BJ (cell line): ENCODE results near the gene BCKDK. TPM values are rescaled to one million over a fixed set of nuclear protein-coding genes. Genes with fewer than 3 reads are reported as not detected.
A peak's percentile ranks its signal among the peaks of the same experiment; 100 is the strongest.

Experiments used
- CTCF ChIA-PET: fragments of 350-600 bp; formaldehyde crosslinking; extraction: SDS; loops from one replicate; lab custom pipeline; 2021; ENCODE audit warnings: antibody characterized with exemption, inconsistent platforms; lab: Yijun Ruan, JAX
- POLR2A ChIA-PET: fragments of 300-600 bp; sonication (Branson Sonifier 250); formaldehyde crosslinking; extraction: SDS; loops from one replicate; lab custom pipeline; 2021; ENCODE audit warnings: antibody characterized with exemption; lab: Charles Lee
- DNase-seq: peaks from one replicate; pipeline ENCODE4 v3.0.0-alpha.2; 2011; ENCODE audit warnings: low read depth
- H3K27me3 ChIP-seq: 2 replicates; pipeline ENCODE4 v1.6.0; 2011; ENCODE audit warnings: low read length; ENCODE audit not compliant: control insufficient read depth, insufficient read depth
- H3K36me3 ChIP-seq: 2 replicates; pipeline ENCODE4 v1.5.1; 2011; ENCODE audit warnings: low read length; ENCODE audit not compliant: control insufficient read depth, insufficient read depth
- H3K4me3 ChIP-seq: 2 replicates; pipeline ENCODE4 v1.5.1; 2011; ENCODE audit warnings: low read depth, mild to moderate bottlenecking, control low read depth, low read length
- polyA minus RNA-seq: library from RNA; depleted of rRNA, polyadenylated mRNA; stranded (reverse); fragments of >200 nt; gene quantifications from 2 replicates; pipeline ENCODE4 v1.2.3, GENCODE V29; 2011; rRNA and poly(A)+ RNA removed
- polyA plus RNA-seq: library from polyadenylated mRNA; depleted of rRNA; stranded (reverse); fragments of >200 nt; gene quantifications from 2 replicates; pipeline ENCODE4 v1.2.3, GENCODE V29; 2011; rRNA removed
- TF ChIP-seq, protein P1 (sequence below): IDR thresholded peaks from 2 replicates; pipeline ENCODE4 v1.5.1; 2011; ENCODE audit warnings: low read depth, mild to moderate bottlenecking, control low read depth, inconsistent platforms, low read length, moderate library complexity; ENCODE audit not compliant: insufficient read depth

The BCKDK gene
- polyA plus RNA-seq (31.0 and 56.0 TPM in 2 replicates), polyA minus RNA-seq (27.7 and 37.0 TPM in 2 replicates)

DNA sequence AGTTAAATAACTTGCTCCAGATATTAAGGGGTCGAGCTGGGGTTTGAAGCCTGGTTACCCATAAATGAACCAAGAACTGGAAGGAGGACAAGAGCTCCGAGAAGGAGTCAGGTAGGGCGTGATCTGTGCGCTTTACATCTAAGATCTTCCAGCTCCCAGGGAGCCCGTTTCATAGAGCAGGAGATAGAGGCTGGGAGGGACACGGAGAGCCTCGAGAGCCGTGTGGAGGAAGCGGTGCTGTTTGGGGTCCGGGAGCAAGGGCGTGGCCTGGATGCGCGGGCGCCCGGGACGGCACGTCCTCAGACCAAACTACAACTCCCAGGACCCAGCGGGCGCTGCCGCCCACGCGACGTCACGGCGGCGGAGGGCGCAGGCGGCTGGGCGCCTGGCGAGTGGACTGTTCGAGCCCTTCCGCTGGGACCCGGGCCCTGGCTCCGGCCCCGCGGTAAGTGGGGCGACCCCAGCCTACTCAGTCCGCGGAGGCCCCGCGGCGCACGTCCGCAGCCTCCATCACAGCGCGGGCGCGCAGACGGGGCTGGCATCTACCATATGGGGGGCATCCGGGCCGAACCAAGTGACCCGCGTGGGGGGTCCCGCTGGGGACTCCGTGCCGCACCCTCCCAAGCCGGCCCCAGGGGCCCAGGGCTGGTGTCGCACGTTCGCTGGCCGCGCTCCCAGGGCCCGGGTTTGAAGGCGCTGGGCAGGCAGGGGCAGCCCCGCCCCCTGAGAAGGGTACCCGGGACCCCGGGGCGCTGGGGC is at the start of gene BCKDK:
Gene BCKDK (plus strand): TSS at position 352 of the 759 bp plus-strand sequence. CDS start 838 bp downstream, outside the sequence.
- TF ChIP-seq, protein P1, sequence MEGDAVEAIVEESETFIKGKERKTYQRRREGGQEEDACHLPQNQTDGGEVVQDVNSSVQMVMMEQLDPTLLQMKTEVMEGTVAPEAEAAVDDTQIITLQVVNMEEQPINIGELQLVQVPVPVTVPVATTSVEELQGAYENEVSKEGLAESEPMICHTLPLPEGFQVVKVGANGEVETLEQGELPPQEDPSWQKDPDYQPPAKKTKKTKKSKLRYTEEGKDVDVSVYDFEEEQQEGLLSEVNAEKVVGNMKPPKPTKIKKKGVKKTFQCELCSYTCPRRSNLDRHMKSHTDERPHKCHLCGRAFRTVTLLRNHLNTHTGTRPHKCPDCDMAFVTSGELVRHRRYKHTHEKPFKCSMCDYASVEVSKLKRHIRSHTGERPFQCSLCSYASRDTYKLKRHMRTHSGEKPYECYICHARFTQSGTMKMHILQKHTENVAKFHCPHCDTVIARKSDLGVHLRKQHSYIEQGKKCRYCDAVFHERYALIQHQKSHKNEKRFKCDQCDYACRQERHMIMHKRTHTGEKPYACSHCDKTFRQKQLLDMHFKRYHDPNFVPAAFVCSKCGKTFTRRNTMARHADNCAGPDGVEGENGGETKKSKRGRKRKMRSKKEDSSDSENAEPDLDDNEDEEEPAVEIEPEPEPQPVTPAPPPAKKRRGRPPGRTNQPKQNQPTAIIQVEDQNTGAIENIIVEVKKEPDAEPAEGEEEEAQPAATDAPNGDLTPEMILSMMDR: no peak
- no peaks in the 10 kb centered on the region for H3K27me3 ChIP-seq
- CTCF ChIA-PET: interaction anchor here (0.9 kb wide), 2 partner anchors 34 kb away, joined by 3 to 4 read pairs; partner anchors contain the start of genes ZNF646 and ZNF668
- no peak for DNase-seq
- H3K36me3 ChIP-seq: peaks cover 28% of the 10 kb centered on the region
- peak within 1 kb of the TSS; percentile 95 for H3K4me3 ChIP-seq
- POLR2A ChIA-PET: interaction anchor here (0.6 kb wide), 1 partner anchor 9 kb away, joined by 3 read pairs; the partner anchor contains the start of gene KAT8

GRCh38 chr16:31061126-31061812 is 46.9 kb upstream of the BCKDK start:
- no peak overlapping the region for H3K4me3 ChIP-seq
- DNase-seq: no peak
- peaks cover 14% of the 10 kb centered on the region for H3K36me3 ChIP-seq
- ChIA-PET CTCF (no interaction called here), POLR2A (no interaction called here)
- H3K27me3 ChIP-seq: no peaks in the 10 kb centered on the region
- TF ChIP-seq, protein P1: no peak

- TF ChIP-seq, protein P1: no peak
- Histone ChIP-seq H3K27me3 (no peaks in the 10 kb centered on the region), H3K4me3 (no peak overlapping the region), H3K36me3 (peaks cover 14% of the 10 kb centered on the region)
- no peak for DNase-seq
- ChIA-PET CTCF (no interaction called here), POLR2A (no interaction called here)
Observed at GRCh38 chr16:31061813-31062440, 46.3 kb upstream of the BCKDK start.

- POLR2A ChIA-PET: no interaction called here
- Histone ChIP-seq H3K4me3 (no peak overlapping the region), H3K36me3 (peaks cover 14% of the 10 kb centered on the region), H3K27me3 (no peaks in the 10 kb centered on the region)
- TF ChIP-seq, protein P1: no peak
- DNase-seq: no peak
- CTCF ChIA-PET: interaction anchor here (1.0 kb wide), 2 partner anchors 38 to 110 kb away, joined by 3 read pairs; no protein-coding TSS in a partner anchor
Observed at GRCh38 chr16:31063495-31063842, 44.7 kb upstream of the BCKDK start.
